WERI-Rb-1 (cell line): ENCODE data around the gene ZNF768.
"Not testable (repeated sequence)": the region's sequence is repeated elsewhere in the genome, so short reads cannot be mapped to it uniquely, and the experiment has no call there.

ENCODE experiments used
- DNase-seq: peaks from one replicate; pipeline ENCODE4 v3.0.0-alpha.2; 2020
- H3K27ac ChIP-seq: fragments of 250-450 bp; sonication (Bioruptor Pico); 2 replicates; pipeline ENCODE4 v1.5.1; 2020; ENCODE audit warnings: mild to moderate bottlenecking, moderate library complexity
- H3K27me3 ChIP-seq: fragments of 250-450 bp; sonication (Bioruptor Pico); 2 replicates; pipeline ENCODE4 v1.5.1; 2021; ENCODE audit warnings: mild to moderate bottlenecking, low read depth, moderate library complexity; ENCODE audit not compliant: insufficient read depth, severe bottlenecking
- H3K36me3 ChIP-seq: fragments of 250-450 bp; sonication (Bioruptor Pico); 2 replicates; pipeline ENCODE4 v1.5.1; 2020; ENCODE audit warnings: mild to moderate bottlenecking, moderate library complexity
- H3K4me3 ChIP-seq: 2 replicates; pipeline ENCODE4 v1.5.1; 2011; ENCODE audit warnings: low read depth, mild to moderate bottlenecking, control low read depth, low read length
- H3K9me3 ChIP-seq: fragments of 250-450 bp; sonication (Bioruptor Pico); 2 replicates; pipeline ENCODE4 v1.5.1; 2021; ENCODE audit warnings: mild to moderate bottlenecking, moderate library complexity; ENCODE audit not compliant: severe bottlenecking
- CTCF ChIP-seq: IDR thresholded peaks from 2 replicates; pipeline ENCODE4 v1.5.1; 2011; ENCODE audit warnings: low read depth, mild to moderate bottlenecking, control low read depth, inconsistent platforms, low read length

The ZNF768 gene

DNA sequence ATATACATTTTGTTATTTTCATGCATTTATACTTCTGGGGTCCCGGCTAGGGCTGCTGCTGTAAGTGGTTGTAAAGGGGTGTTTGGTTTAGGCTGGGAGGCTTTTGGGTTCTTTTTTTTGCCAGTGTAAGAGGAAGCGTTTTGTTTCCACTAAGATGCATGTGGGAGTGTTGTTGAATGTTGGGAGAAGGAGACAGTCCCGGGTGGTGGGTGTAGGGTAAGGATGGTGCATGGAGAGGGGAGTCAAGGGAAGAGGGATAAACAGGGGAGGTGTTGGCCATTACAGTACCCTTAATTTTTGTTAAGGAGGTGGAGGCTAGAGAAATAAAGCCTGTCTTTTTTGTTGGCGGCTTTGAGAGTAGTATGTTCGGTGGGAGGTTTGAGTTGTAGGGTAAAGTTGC, 16.7 kb upstream of the ZNF768 start:
- no peak for DNase-seq
- Histone ChIP-seq H3K27ac (no peak overlapping the region), H3K27me3 (no peaks in the 10 kb centered on the region), H3K36me3 (no peaks in the 10 kb centered on the region), H3K9me3 (no peaks in the 10 kb centered on the region), H3K4me3 (no peak overlapping the region)
- no peak for TF ChIP-seq CTCF

- no peak overlapping the region for H3K4me3 ChIP-seq
- TF ChIP-seq CTCF: no peak
- H3K36me3 ChIP-seq: no peaks in the 10 kb centered on the region
- no peaks in the 10 kb centered on the region for H3K27me3 ChIP-seq
- H3K9me3 ChIP-seq: no peaks in the 10 kb centered on the region
- no peak for DNase-seq
- H3K27ac ChIP-seq: no peak overlapping the region
Measured at GRCh38 chr16:30541502-30542329, 15.3 kb upstream of the ZNF768 start.

DNA sequence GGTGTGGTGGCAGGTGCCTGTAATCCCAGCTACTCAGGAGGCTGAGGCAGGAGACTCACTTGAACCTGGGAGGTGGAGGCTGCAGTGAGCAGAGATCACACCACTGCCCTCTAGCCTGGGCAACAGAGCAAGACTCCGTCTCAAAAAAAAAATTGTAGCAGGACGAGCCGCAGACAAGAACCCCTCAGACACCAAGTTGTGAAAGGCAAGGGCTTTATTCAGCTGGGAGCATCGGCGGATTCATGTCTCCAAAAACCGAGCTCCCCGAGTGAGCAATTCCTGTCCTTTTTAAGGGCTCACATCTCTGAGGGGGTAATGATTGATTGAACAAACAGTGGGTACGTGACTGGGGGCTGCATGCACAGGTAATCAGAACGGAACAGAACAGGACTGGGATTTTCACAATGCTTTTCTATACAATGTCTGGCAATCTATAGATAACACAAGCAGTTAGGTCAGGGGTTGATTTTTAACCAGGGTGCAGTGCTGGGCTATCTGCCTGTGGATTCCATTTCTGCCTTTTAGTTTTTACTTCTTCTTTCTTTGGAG, 14.6 kb upstream of the ZNF768 start:
- not testable (repeated sequence) for H3K4me3 ChIP-seq, H3K36me3 ChIP-seq, H3K27me3 ChIP-seq, H3K9me3 ChIP-seq, H3K27ac ChIP-seq, DNase-seq

GRCh38 chr16:30539986-30540526, 13.7 kb upstream of the ZNF768 start:
- H3K9me3 ChIP-seq, H3K27me3 ChIP-seq, H3K36me3 ChIP-seq, H3K4me3 ChIP-seq, H3K27ac ChIP-seq, DNase-seq: not testable (repeated sequence)

GRCh38 chr16:30539000-30539964, 12.9 kb upstream of the ZNF768 start:
- no peaks in the 10 kb centered on the region for H3K36me3 ChIP-seq
- H3K27ac ChIP-seq: no peak overlapping the region
- no peak for TF ChIP-seq CTCF
- H3K27me3 ChIP-seq: no peaks in the 10 kb centered on the region
- no peaks in the 10 kb centered on the region for H3K9me3 ChIP-seq
- no peak for DNase-seq
- no peak overlapping the region for H3K4me3 ChIP-seq

DNA sequence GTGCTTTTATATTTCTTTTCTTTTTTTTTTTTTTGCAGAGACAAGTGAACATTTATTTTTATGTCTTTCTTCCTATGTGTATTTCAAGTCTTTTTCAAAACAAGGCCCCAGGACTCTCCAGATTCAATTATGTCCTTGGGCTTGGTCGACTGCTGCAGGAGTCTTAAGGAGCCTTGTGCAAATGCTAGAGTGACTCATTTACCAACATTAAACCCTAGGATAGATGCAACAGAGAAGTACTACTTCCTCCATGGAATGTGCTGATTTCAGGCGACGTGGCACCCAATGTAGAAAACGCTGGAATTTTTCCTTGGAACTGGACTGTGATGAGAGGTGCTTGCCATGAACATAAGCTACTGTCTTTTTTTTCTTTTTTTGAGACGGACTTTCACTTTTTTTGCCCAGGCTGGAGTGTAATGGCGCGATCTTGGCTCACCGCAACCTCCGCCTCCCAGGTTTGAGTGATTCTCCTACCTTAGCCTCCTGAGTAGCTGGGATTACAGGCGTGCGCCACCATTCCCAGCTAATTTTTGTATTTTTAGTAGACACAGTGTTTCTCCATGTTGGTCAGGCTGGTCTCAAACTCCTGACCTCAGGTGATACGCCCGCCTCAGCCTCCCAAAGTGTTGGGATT, 10.1 kb upstream of the ZNF768 start:
- not testable (repeated sequence) for H3K4me3 ChIP-seq, H3K27ac ChIP-seq, DNase-seq, H3K9me3 ChIP-seq, H3K27me3 ChIP-seq
- H3K36me3 ChIP-seq: peaks cover 12% of the 10 kb centered on the region
